H1 (cell line): ENCODE measurements around the gene HDAC11. TPM values are rescaled to one million over a fixed set of nuclear protein-coding genes. Genes with fewer than 3 reads are reported as not detected.
A peak's percentile ranks its signal among the peaks of the same experiment; 100 is the strongest.

Source experiments
- CTCF ChIA-PET: fragments of 300-600 bp; sonication (Branson Sonifier 250); formaldehyde crosslinking; loops from one replicate; lab custom pipeline; 2021; ENCODE audit not compliant: partially characterized antibody; lab: Charles Lee
- POLR2A ChIA-PET: fragments of 300-600 bp; sonication (Branson Sonifier 250); formaldehyde crosslinking; loops from one replicate; lab custom pipeline; 2021; ENCODE audit warnings: inconsistent platforms; ENCODE audit not compliant: partially characterized antibody; lab: Charles Lee
- DNase-seq, 2 experiments: peaks; one replicate each; pipeline versions ENCODE4 v3.0.0 to v3.0.0-alpha.2; 2010 to 2022; ENCODE audit warnings: low spot score in 2 of 2, low read depth in 1 of 2, mixed read lengths in 1 of 2
- FAIRE-seq: peaks from 2 replicates; lab custom pipeline; 2011; peaks lifted over from hg19 to GRCh38; lab: Jason Lieb, UNC
- H2AFZ ChIP-seq: 2 replicates; pipeline ENCODE4 v1.8.1; 2012; ENCODE audit warnings: low read length, inconsistent platforms
- H2AK5ac ChIP-seq: 2 replicates; pipeline ENCODE4 v1.6.1; 2013; ENCODE audit warnings: low read depth, low read length
- H2BK120ac ChIP-seq: replicated peaks from 2 replicates; pipeline ENCODE3; 2013; ENCODE audit warnings: low read depth, low read length, inconsistent platforms
- H2BK12ac ChIP-seq: 2 replicates; pipeline ENCODE4 v1.6.1; 2013; ENCODE audit warnings: low read depth, low read length
- H2BK15ac ChIP-seq: 2 replicates; pipeline ENCODE4 v1.6.1; 2013; ENCODE audit warnings: low read length
- H2BK20ac ChIP-seq: 2 replicates; pipeline ENCODE4 v1.6.1; 2013; ENCODE audit warnings: low read length
- H2BK5ac ChIP-seq: 2 replicates; pipeline ENCODE4 v1.6.1; 2013; ENCODE audit warnings: low read depth, low read length
- H3K14ac ChIP-seq: 2 replicates; pipeline ENCODE4 v1.6.1; 2013; ENCODE audit warnings: inconsistent platforms; ENCODE audit not compliant: insufficient read length
- H3K18ac ChIP-seq: 2 replicates; pipeline ENCODE4 v1.6.1; 2013; ENCODE audit warnings: low read length; ENCODE audit errors: extremely low read depth
- H3K23ac ChIP-seq: 2 replicates; pipeline ENCODE4 v1.6.1; 2013; ENCODE audit warnings: inconsistent platforms; ENCODE audit not compliant: insufficient read length
- H3K23me2 ChIP-seq: 2 replicates; pipeline ENCODE4 v1.6.1; 2013; ENCODE audit warnings: low read depth, low read length
- H3K27ac ChIP-seq: 2 replicates; pipeline ENCODE4 v1.6.1; 2011; ENCODE audit warnings: low read depth, low read length, inconsistent platforms
- H3K27me3 ChIP-seq, 4 experiments: replicated peaks in 1 of 4; 1 replicate in 1 of 4; 2 replicates in 3 of 4; pipeline versions ENCODE4 v1.6.1 to v1.8.1; 2011 to 2013; ENCODE audit warnings: low read length in 3 of 4, mild to moderate bottlenecking in 3 of 4, inconsistent platforms in 2 of 4, mixed read lengths in 2 of 4, moderate library complexity in 1 of 4; ENCODE audit not compliant: control insufficient read depth in 3 of 4, insufficient read depth in 3 of 4; ENCODE audit errors: extremely low read depth in 1 of 4
- H3K36me3 ChIP-seq, 4 experiments: 2 replicates each; pipeline versions ENCODE4 v1.6.1 to v1.8.1; 2011 to 2013; ENCODE audit warnings: mild to moderate bottlenecking in 4 of 4, low read length in 3 of 4, moderate library complexity in 2 of 4, control low read depth in 1 of 4, inconsistent platforms in 1 of 4; ENCODE audit not compliant: insufficient read depth in 4 of 4, control insufficient read depth in 2 of 4
- H3K4ac ChIP-seq: replicated peaks from 2 replicates; pipeline ENCODE3; 2013; ENCODE audit warnings: low read length, low read depth, mixed read lengths, inconsistent platforms; ENCODE audit not compliant: insufficient read length
- H3K4me1 ChIP-seq, 4 experiments: replicated peaks in 1 of 4; 1 replicate in 1 of 4; 2 replicates in 3 of 4; pipeline versions ENCODE4 v1.6.1 to v1.8.1; 2011 to 2013; ENCODE audit warnings: low read length in 3 of 4, inconsistent platforms in 2 of 4, mixed read lengths in 1 of 4; ENCODE audit not compliant: insufficient read depth in 4 of 4, control insufficient read depth in 3 of 4
- H3K4me2 ChIP-seq, 2 experiments: 2 replicates each; pipeline versions ENCODE4 v1.6.1 to v1.8.1; 2011 to 2013; ENCODE audit warnings: low read depth in 2 of 2, low read length in 2 of 2, control low read depth in 1 of 2, inconsistent platforms in 1 of 2, mild to moderate bottlenecking in 1 of 2; ENCODE audit not compliant: insufficient read depth in 1 of 2
- H3K4me3 ChIP-seq, 4 experiments: fragments of 200-600, 300-600 bp in 1 of 4; sonication (generic), shearing (Covaris generic), sonication (Bioruptor Twin) in 1 of 4; 2 replicates each; pipeline versions ENCODE4 v1.5.1 to v1.8.1; 2011 to 2016; ENCODE audit warnings: low read length in 4 of 4, low read depth in 3 of 4, control low read depth in 2 of 4, inconsistent platforms in 2 of 4, mild to moderate bottlenecking in 2 of 4, mixed read lengths in 1 of 4, moderate library complexity in 1 of 4; ENCODE audit not compliant: insufficient read depth in 2 of 4; ENCODE audit errors: extremely low read depth in 1 of 4
- H3K56ac ChIP-seq: replicated peaks from 2 replicates; pipeline ENCODE3; 2013; ENCODE audit warnings: low read depth, mild to moderate bottlenecking, mixed read lengths, low read length, inconsistent platforms; ENCODE audit not compliant: insufficient read length
- H3K79me1 ChIP-seq: 2 replicates; pipeline ENCODE4 v1.6.1; 2013; ENCODE audit warnings: low read depth, low read length, control low read depth
- H3K79me2 ChIP-seq, 2 experiments: 2 replicates each; pipeline versions ENCODE4 v1.6.1 to v1.8.1; 2012 to 2013; ENCODE audit warnings: low read length in 2 of 2, mild to moderate bottlenecking in 2 of 2, inconsistent platforms in 1 of 2; ENCODE audit not compliant: insufficient read depth in 2 of 2, control insufficient read depth in 1 of 2
- H3K9ac ChIP-seq, 4 experiments: replicated peaks in 1 of 4; 1 replicate in 1 of 4; 2 replicates in 3 of 4; pipeline versions ENCODE4 v1.6.1 to v1.8.1; 2011 to 2013; ENCODE audit warnings: low read depth in 3 of 4, low read length in 3 of 4, control low read depth in 2 of 4, mild to moderate bottlenecking in 2 of 4, moderate library complexity in 2 of 4, inconsistent platforms in 1 of 4; ENCODE audit errors: extremely low read depth in 1 of 4
- H3K9me3 ChIP-seq, 2 experiments: 2 replicates each; pipeline versions ENCODE4 v1.6.1 to v1.8.1; 2012 to 2013; ENCODE audit warnings: mild to moderate bottlenecking in 2 of 2, moderate library complexity in 2 of 2, control low read depth in 1 of 2, inconsistent platforms in 1 of 2, low read depth in 1 of 2, low read length in 1 of 2, mixed read lengths in 1 of 2; ENCODE audit not compliant: insufficient read depth in 2 of 2
- H4K20me1 ChIP-seq, 2 experiments: replicated peaks in 1 of 2; 2 replicates each; pipeline versions ENCODE3 to v1.8.1; 2011 to 2013; ENCODE audit warnings: inconsistent platforms in 2 of 2, low read length in 2 of 2, mild to moderate bottlenecking in 1 of 2; ENCODE audit not compliant: insufficient read depth in 2 of 2, control insufficient read depth in 1 of 2
- H4K5ac ChIP-seq: 2 replicates; pipeline ENCODE4 v1.6.1; 2013; ENCODE audit warnings: low read length, low read depth, mixed read lengths, inconsistent platforms; ENCODE audit not compliant: insufficient read length
- H4K8ac ChIP-seq: 2 replicates; pipeline ENCODE4 v1.8.0; 2013; ENCODE audit warnings: mild to moderate bottlenecking, moderate library complexity, low read length, inconsistent platforms; ENCODE audit not compliant: insufficient read depth; ENCODE audit errors: extremely low read depth
- H4K91ac ChIP-seq: replicated peaks from 2 replicates; pipeline ENCODE3; 2013; ENCODE audit warnings: low read length, mixed read lengths, inconsistent platforms; ENCODE audit not compliant: insufficient read length
- BACH1 ChIP-seq: IDR thresholded peaks from 2 replicates; pipeline ENCODE4 v1.6.1; 2012; ENCODE audit warnings: low read length, improper control_type of control experiment
- TCF12 ChIP-seq: IDR thresholded peaks from 2 replicates; pipeline ENCODE4 v1.6.1; 2011; ENCODE audit warnings: low read depth, mild to moderate bottlenecking, low read length
- WGBS, 2 experiments: shearing (Covaris generic) in 1 of 2; methylation state at CpG; one replicate each; pipeline versions ENCODE4 v1.1.6 to v1.1.7; 2013 to 2015; ENCODE audit warnings: low lambda C conversion rate in 2 of 2, mixed read lengths in 2 of 2, inconsistent platforms in 1 of 2, low coverage in 1 of 2, missing lambda C conversion rate in 1 of 2; ENCODE audit not compliant: insufficient replicate concordance in 2 of 2, insufficient coverage in 1 of 2, insufficient read length in 1 of 2; ENCODE audit errors: extremely low coverage in 1 of 2, missing lambda C conversion rate in 1 of 2; 5-methylcytosine and 5-hydroxymethylcytosine counted together
- polyA plus RNA-seq, 7 experiments: library from polyadenylated mRNA; depleted of rRNA in 3 of 7; stranded (reverse) in 5 of 7; unstranded in 2 of 7; fragments of >200 nt in 5 of 7; fragments of 200-250 nt in 2 of 7; gene quantifications; 1 replicate in 5 of 7; 2 replicates in 1 of 7; 4 replicates in 1 of 7; pipeline versions ENCODE4 v1.2.1 to v1.2.3, GENCODE V29; 2011 to 2013; ENCODE audit warnings: missing spikeins in 2 of 7, mixed read lengths in 2 of 7
- total RNA-seq: library from RNA; stranded (reverse); fragmentation: NEBNext Ultra II Directional; extraction: Animal tissue kit (Norgen Biotek cat#: 25700); gene quantifications from 2 replicates; pipeline ENCODE4 v1.2.1, GENCODE V29; 2021

The HDAC11 gene
- total and polyA plus RNA-seq, 2 of the 8 experiments (the other 6 are each of a cell fraction or from before 2014, with no cell fraction given) = 6.8 to 7.4 TPM

DNA sequence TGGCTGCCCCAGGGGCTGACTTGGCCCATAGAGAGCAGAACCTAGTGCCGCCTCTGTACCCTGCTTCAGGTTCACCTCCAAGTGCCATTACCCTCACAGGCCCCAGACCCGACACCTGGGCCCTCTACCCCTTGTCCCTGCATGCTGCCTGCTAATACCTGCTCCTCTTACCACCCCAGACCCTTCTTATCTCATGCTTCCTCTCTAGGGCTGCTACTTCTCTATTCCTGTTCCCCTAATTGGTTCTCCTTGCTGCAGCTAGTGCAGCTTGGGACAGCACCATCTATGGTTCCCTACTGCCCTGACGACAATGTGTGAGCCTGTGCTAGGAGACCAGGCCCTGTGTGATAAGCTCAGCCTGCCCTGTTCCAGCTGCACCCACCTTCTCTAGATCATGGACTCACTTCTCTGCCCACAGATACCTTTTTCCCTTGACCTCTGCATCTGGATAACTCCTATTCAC is 15.3 kb downstream of the HDAC11 start:
- Histone ChIP-seq H3K4me1 (peaks cover 0 to 3% (median 1%) of the 10 kb centered on the region in 4 experiments; a peak in 2 of 7 replicates), H3K4me3 (no peak overlapping the region), H3K27me3 (no peaks in the 10 kb centered on the region), H2BK5ac (no peak overlapping the region; the same call in 1 of the 2 replicates), H3K36me3 (no peaks in the 10 kb centered on the region), H2AFZ (no peak overlapping the region), H3K4me2 (no peak overlapping the region), H4K20me1 (peaks cover 0 to 7% of the 10 kb centered on the region in 2 experiments), H4K8ac (no peak overlapping the region), H4K91ac (no peak overlapping the region), H2BK15ac (peak overlapping the region; percentile 81), H3K14ac (no peak overlapping the region), H3K18ac (no peak overlapping the region), H4K5ac (no peak overlapping the region), H3K4ac (no peak overlapping the region), H3K23me2 (peaks cover 1% of the 10 kb centered on the region; the same call in 1 of the 2 replicates), H3K79me1 (no peaks in the 10 kb centered on the region), H3K56ac (peak overlapping the region; percentile 47), H3K79me2 (no peaks in the 10 kb centered on the region), H3K27ac (no peak overlapping the region), H3K23ac (no peak overlapping the region), H2BK12ac (0 out of 2 replicates have a peak overlapping the region, but pooled peaks have one; percentile 27), H2BK20ac (0 out of 2 replicates have a peak overlapping the region, but pooled peaks have one; percentile 32), H3K9ac (no peak overlapping the region), H3K9me3 (no peaks in the 10 kb centered on the region), H2AK5ac (no peak overlapping the region), H2BK120ac (no peak overlapping the region)
- DNase-seq = no peak
- ChIA-PET POLR2A (no interaction called here), CTCF (interaction anchor here (0.7 to 26.8 kb wide), 33 partner anchors 14 to 495 kb away, joined by 3 to 856 read pairs (median 5); partner anchors contain the start of genes FBLN2 and HDAC11)
- no peak for FAIRE-seq
- WGBS, 2 experiments = 88% methylated on average over 3 of the region's 3 CpGs; no CpG with 5 or more reads in 1 of the 2 experiments
- TF ChIP-seq BACH1 = no peak
- TF ChIP-seq TCF12 = no peak
